Smooth muscle cell (in vitro differentiated cells): ENCODE data around the gene SDR42E1. TPM values are rescaled to one million over a fixed set of nuclear protein-coding genes. Genes with fewer than 3 reads are reported as not detected.

Source experiments
- DNase-seq: peaks from one replicate; lab custom pipeline; 2025; ENCODE audit not compliant: unreplicated experiment; lab: John Stamatoyannopoulos, UW
- H2AFZ ChIP-seq: fragments of 200-600 bp; sonication (generic); 2 replicates; pipeline ENCODE4 v1.6.0; 2016; ENCODE audit warnings: antibody characterized with exemption, low read depth, mild to moderate bottlenecking
- H3F3A ChIP-seq: fragments of 200-600 bp; sonication (generic); 2 replicates; pipeline ENCODE4 v1.6.0; 2017; ENCODE audit warnings: antibody characterized with exemption, low read depth
- H3K27ac ChIP-seq: fragments of 200-600 bp; sonication (generic); 2 replicates; pipeline ENCODE4 v1.5.1; 2016; ENCODE audit warnings: low read depth, mild to moderate bottlenecking
- H3K27me3 ChIP-seq: fragments of 200-600 bp; sonication (generic); 2 replicates; pipeline ENCODE4 v1.6.1; 2016; ENCODE audit warnings: low read depth, mild to moderate bottlenecking
- H3K36me3 ChIP-seq: fragments of 200-600 bp; sonication (generic); 2 replicates; pipeline ENCODE4 v1.5.1; 2016; ENCODE audit warnings: low read depth
- H3K4me1 ChIP-seq: fragments of 200-600 bp; sonication (generic); 2 replicates; pipeline ENCODE4 v1.5.1; 2016; ENCODE audit warnings: low read depth
- H3K4me2 ChIP-seq: fragments of 200-600 bp; sonication (generic); 2 replicates; pipeline ENCODE4 v1.6.0; 2016; ENCODE audit warnings: mild to moderate bottlenecking
- H3K4me3 ChIP-seq: fragments of 200-600 bp; sonication (generic); 2 replicates; pipeline ENCODE4 v1.5.1; 2016; ENCODE audit warnings: mild to moderate bottlenecking
- H3K79me2 ChIP-seq: fragments of 200-600 bp; sonication (generic); 2 replicates; pipeline ENCODE4 v1.6.0; 2016; ENCODE audit warnings: low read depth, mild to moderate bottlenecking
- H3K9ac ChIP-seq: fragments of 200-600 bp; sonication (generic); 2 replicates; pipeline ENCODE4 v1.6.0; 2016; ENCODE audit warnings: low read depth
- H3K9me3 ChIP-seq: fragments of 200-600 bp; sonication (generic); replicated peaks from 2 replicates; pipeline ENCODE4 v1.5.1; 2016; ENCODE audit warnings: low read depth
- H4K20me1 ChIP-seq: fragments of 200-600 bp; sonication (generic); 2 replicates; pipeline ENCODE4 v1.6.0; 2016; ENCODE audit warnings: low read depth
- CTCF ChIP-seq: fragments of 200-600 bp; sonication (generic); IDR thresholded peaks from 2 replicates; pipeline ENCODE4 v1.5.1; 2017; ENCODE audit warnings: borderline replicate concordance, mild to moderate bottlenecking, antibody characterized with exemption; ENCODE audit not compliant: insufficient read depth, poor library complexity, severe bottlenecking
- WGBS: methylation state at CpG from one replicate; pipeline ENCODE4 v1.1.7; 2016; ENCODE audit warnings: low lambda C conversion rate; 5-methylcytosine and 5-hydroxymethylcytosine counted together
- polyA plus RNA-seq: library from polyadenylated mRNA; unstranded; fragments of >200 nt; fragmentation: Nextera tagmentation; extraction: Ambion mirVana; gene quantifications from 2 replicates; pipeline ENCODE4 v1.2.1, GENCODE V29; 2016
- total RNA-seq: library from RNA; depleted of rRNA; stranded (reverse); fragments of >200 nt; gene quantifications from 2 replicates; pipeline ENCODE4 v1.2.3, GENCODE V29; 2014

SDR42E1 gene
- total and polyA plus RNA-seq, 2 experiments from 2014 or later, result not detected

- Histone ChIP-seq H3K36me3 (no peaks in the 10 kb centered on the region), H3K9ac (no peak overlapping the region), H3K4me3 (no peak overlapping the region), H3K4me2 (no peak overlapping the region), H3F3A (no peaks in the 10 kb centered on the region), H3K27me3 (peaks cover 28% of the 10 kb centered on the region), H2AFZ (no peak overlapping the region), H3K4me1 (no peaks in the 10 kb centered on the region), H4K20me1 (no peaks in the 10 kb centered on the region), H3K79me2 (no peaks in the 10 kb centered on the region), H3K9me3 (no peaks in the 10 kb centered on the region), H3K27ac (no peak overlapping the region)
- no peak for DNase-seq
- 97% methylated on average over 1 of the region's 1 CpG for WGBS
- no peak for TF ChIP-seq CTCF
Measured at GRCh38 chr16:82024316-82024715, 13.0 kb upstream of the SDR42E1 start.

GRCh38 chr16:82023206-82023605, 11.9 kb upstream of the SDR42E1 start:
- Histone ChIP-seq H3K79me2 (no peaks in the 10 kb centered on the region), H3F3A (no peaks in the 10 kb centered on the region), H3K36me3 (no peaks in the 10 kb centered on the region), H3K4me1 (no peaks in the 10 kb centered on the region), H3K4me3 (no peak overlapping the region), H3K27me3 (peaks cover 35% of the 10 kb centered on the region), H3K9ac (no peak overlapping the region), H2AFZ (no peak overlapping the region), H3K9me3 (no peaks in the 10 kb centered on the region), H4K20me1 (no peaks in the 10 kb centered on the region), H3K4me2 (no peak overlapping the region), H3K27ac (no peak overlapping the region)
- DNase-seq, result no peak
- 90% methylated on average over 7 of the region's 7 CpGs for WGBS
- TF ChIP-seq CTCF, result no peak

GRCh38 chr16:82020051-82020450, 8.8 kb upstream of the SDR42E1 start:
- no peaks in the 10 kb centered on the region for H3K79me2 ChIP-seq
- TF ChIP-seq CTCF, result no peak

GRCh38 chr16:82019535-82019934, 8.3 kb upstream of the SDR42E1 start:
- 72% methylated on average over 8 of the region's 8 CpGs for WGBS
- Histone ChIP-seq H3K27ac (no peak overlapping the region), H3K9ac (no peak overlapping the region), H3K4me1 (no peaks in the 10 kb centered on the region), H3K4me3 (no peak overlapping the region), H3K79me2 (no peaks in the 10 kb centered on the region), H2AFZ (no peak overlapping the region), H3K4me2 (no peak overlapping the region), H3F3A (no peaks in the 10 kb centered on the region), H3K9me3 (no peaks in the 10 kb centered on the region), H3K27me3 (peaks cover 22% of the 10 kb centered on the region), H4K20me1 (no peaks in the 10 kb centered on the region), H3K36me3 (no peaks in the 10 kb centered on the region)
- DNase-seq, result no peak
- no peak for TF ChIP-seq CTCF

More at GRCh38 chr16:82020051-82020450, 8.8 kb upstream of the SDR42E1 start:
- no peaks in the 10 kb centered on the region for H3K4me1 ChIP-seq
- no peaks in the 10 kb centered on the region for H3K36me3 ChIP-seq
- no peak overlapping the region for H3K9ac ChIP-seq
- H3K4me3 ChIP-seq, result no peak overlapping the region
- H3K9me3 ChIP-seq, result no peaks in the 10 kb centered on the region
- no peaks in the 10 kb centered on the region for H4K20me1 ChIP-seq
- H2AFZ ChIP-seq, result no peak overlapping the region
- no peak for DNase-seq
- WGBS, result 89% methylated on average over 5 of the region's 5 CpGs
- no peak overlapping the region for H3K4me2 ChIP-seq
- no peak overlapping the region for H3K27ac ChIP-seq
- H3K27me3 ChIP-seq, result peaks cover 22% of the 10 kb centered on the region
- no peaks in the 10 kb centered on the region for H3F3A ChIP-seq
